Measurements from ENCODE around the gene ATG13.

Gene ATG13

DNA sequence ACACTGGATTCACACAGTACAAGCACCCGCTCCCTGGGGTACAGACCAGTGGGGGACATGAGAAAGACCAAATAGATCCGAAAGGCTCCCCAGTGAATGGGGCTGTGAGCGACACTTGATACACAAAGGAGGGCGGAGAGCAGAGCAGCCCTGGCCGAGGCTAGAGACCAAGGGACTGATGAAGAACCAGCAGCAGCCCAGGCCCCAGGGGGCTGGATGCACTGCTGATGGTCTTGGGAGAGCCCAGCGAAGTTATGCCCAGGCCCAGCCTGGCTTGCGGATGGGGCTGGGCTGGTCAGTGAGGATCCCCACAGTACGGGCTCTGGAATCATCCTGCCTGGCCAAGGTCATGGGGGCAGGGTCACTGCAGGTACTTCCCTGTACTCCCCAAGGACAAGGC lies 59.8 kb downstream of the ATG13 start:
- no peak for DNase-seq

DNA sequence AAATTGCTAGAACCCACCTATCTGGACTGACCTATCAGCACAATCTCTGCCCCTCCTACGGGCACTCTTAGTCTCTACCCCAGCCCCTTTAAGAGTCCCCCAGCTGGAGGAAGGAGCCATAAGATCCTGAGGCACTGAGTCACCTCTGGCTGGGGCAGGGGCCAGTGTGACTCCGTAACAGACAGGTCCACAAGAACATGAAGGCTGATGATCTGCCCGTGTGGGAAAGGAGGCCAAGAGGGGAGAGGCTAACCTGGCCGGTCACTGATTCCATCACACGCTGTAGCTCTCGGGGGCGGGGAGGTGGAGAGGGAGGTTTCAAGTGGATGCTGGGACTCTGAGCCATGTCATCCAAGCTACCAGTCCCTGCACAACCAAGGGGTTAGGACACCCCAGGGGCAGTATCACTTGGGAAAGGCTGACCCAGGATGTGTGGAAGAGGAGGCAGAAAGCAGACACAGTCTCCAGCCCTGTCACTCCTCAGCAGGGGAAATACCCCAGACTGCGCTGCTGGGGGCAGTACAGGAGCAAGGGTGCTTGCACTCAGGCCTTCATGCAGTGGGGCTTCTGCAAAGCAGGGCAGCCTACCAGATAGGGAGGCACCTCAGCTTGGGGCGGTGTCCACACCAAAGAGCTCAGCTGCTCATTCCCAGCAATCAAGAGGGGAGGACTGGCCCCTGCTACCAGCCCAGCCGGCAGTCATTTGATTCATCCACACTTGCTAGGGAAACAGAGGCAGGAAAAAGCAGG lies 60.8 kb downstream of the ATG13 start:
- DNase-seq = no peak

DNA sequence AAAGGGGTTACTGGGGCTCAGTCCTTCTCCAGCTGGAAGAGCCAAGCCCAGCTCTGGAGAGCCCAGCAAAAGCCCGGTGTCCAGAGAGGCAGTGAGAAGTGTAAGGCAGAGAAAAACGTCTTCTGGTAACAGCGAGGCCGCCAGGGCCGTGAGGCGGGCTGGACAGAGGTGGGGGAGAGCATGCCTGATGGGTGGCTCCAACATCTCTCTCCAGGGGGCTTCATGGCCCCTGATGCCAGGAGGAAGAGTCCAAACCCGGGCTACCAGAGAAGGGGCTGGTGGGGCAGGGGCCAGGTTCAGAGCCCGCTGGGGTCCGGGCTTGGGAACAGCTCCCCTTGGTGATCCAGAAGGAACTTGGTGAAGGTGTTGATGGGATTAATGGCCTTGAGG lies 61.4 kb downstream of the ATG13 start:
- DNase-seq = no peak

DNA sequence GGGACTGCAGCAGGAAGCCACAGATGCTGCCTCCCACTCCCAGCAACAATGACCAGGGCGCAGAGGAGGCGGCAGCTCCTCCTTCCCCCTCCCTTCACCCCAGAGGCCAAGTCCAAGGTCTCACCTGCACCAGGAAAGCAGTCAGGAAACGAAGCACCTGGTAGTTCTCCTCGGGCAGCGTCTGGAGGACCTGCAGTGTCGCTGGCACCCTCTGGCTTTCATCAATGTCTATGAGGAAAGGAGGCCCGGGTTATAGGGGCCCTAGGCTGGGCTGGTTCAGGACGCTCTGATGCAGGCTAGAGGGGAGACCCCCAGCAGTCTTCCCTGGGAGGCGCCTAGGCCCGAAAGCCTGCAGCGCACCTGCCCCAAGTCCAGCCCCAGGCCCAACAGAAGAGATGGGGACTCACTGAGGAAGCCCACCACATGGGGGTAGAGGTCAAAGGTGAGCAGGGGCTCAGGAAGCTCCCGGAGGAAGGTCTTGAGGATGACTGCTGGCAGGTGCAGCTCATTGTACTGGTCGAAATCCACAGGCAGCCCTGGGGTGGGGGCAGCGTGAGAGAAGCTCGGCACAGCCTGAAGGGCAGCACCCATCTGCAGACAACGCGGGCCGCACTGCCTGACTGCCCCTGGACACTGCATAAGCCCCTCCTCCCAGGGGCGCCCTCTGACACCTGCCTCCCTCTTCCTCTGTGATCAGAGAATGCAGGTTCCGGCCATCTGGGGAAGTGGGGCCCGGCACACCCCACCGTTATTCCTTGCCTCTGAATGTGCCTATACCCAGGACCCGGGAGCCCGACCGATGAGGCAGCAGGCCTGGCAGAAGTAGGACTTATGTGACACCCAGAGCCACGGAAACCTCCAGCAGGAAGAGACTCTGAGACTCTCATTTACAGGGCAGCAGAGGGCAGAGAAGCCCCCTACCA lies 62.1 kb downstream of the ATG13 start:
- no peak for DNase-seq

DNA sequence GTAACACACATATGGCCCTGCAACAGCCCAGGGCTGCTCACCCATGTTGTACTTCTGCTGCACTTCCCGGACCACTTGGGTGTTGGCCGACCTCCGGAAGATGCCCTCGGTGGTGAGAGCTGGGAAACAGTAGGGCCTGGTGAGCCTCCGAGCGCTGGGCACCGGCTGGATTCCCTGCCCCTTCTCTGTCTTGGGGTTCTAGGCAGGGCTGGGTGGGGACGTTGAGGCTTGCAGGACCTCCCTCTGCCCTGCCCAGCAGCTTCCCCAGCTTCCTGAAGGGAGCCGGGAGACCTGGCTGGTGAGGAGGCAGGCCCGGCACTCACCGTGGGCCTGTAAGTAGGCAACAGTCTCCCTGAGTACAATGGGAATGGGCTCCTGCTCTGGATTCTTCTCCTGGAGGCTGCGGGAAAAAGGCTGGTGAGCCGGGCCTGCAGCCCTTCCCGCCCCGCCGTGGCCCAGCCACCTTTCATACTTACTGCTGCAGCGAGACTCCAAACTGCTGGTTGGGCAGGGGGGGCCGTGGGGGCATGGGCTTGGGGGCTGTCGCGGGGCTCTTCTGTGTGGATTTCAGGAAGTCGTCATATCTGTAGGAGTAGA lies 62.9 kb downstream of the ATG13 start:
- DNase-seq = no peak

DNA sequence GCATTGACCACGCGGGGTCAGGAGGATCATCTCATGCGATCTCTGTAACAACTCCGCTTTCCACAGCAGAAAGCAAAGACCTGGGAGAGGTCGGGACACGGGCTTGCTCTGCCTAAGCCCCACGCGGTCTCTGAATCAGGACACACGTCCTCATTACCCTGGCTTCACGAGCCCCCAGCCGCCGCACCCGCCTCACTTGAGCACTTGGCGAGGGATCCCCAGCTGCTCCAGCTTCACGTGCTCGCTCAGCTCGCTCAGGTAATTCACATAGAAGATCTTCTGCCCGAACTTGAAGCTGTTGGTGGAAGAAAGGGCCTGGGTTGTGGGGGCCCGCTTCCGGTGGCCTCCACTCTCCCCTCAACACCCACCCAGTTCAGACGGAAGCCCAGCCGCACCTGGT lies 63.5 kb downstream of the ATG13 start:
- no peak for DNase-seq

DNA sequence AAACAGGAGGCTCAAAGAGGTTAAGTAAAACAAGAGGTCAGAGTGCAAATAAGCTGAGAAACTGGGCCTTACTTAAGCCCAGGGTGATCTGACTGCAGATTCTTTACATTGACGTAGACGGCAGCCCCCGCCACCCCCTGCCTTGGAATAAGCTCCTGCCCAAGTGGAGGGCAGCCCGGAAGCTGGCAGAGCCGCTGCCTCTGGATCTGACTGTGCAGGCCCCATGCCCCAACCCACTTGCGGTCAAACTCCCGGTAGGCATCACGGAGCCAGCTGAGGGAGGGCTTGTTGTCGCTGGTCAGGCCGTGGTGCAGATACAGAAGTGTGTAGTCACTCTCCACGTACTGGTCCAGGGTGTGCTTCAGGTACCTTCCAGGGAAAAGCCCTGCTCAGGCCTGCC lies 64.5 kb downstream of the ATG13 start:
- no peak for DNase-seq

DNA sequence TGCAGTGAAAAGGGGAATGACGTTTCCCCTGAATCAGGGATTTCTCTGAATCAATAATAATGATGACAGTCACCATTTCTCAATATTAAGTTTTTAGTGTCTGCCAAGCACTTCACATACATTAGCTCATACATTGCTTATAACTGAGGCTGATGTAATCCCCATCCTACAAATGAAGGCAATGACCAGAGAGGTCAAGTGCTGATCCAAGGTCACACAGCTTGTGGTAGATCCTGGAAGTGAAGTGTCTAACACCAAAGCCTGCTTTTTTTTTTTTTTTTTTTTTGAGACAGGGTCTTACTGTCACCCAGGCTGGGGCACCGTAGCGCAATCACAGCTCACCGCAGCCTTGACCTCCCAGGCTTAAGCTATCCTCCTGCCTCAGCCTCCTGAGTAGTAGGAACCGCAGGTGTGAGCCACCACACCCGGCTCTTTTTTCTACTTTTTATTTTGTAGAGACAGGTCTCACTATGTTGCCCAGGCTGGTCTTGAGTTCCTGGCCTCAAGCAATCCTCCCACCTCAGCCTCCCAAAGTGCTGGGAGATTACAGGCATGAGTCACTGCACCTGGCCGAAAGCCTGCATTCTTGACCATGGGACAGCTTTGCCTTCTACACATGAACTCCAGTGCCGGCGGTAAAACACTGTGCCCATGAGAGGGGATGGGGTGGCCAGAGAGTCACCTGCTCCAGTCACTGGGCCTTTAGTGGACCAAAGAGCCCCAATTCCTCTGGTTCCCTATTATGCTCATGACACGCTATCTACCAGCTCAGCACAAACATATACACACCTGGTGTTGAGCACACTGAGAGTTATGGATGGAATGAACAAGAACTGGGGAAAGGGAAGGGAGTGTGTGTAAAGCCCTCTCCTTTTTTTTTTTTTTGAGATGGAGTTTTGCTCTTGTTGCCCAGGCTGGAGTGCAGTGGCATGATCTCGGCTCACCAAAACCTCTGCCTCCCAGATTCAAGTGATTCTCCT lies 65.7 kb downstream of the ATG13 start:
- no peak for DNase-seq

DNA sequence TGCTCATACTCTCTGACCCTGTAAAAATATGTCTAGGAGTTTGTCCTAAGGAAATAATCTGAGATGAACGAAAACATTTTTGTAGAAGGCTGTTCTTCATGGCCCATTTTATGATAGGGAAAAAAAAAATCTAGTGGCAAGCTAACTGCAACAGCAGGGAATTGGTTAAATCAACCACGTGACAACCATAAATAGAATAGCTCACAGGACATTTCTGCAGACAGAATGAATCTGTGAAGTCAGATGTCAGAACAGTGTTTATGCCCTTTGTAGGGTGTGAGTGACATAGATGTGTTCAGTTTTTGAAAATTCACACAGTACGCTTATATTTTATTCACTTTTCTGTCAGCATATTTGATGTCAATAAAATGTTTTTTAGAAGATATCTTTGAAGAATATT lies 67.0 kb downstream of the ATG13 start:
- DNase-seq = no peak

DNA sequence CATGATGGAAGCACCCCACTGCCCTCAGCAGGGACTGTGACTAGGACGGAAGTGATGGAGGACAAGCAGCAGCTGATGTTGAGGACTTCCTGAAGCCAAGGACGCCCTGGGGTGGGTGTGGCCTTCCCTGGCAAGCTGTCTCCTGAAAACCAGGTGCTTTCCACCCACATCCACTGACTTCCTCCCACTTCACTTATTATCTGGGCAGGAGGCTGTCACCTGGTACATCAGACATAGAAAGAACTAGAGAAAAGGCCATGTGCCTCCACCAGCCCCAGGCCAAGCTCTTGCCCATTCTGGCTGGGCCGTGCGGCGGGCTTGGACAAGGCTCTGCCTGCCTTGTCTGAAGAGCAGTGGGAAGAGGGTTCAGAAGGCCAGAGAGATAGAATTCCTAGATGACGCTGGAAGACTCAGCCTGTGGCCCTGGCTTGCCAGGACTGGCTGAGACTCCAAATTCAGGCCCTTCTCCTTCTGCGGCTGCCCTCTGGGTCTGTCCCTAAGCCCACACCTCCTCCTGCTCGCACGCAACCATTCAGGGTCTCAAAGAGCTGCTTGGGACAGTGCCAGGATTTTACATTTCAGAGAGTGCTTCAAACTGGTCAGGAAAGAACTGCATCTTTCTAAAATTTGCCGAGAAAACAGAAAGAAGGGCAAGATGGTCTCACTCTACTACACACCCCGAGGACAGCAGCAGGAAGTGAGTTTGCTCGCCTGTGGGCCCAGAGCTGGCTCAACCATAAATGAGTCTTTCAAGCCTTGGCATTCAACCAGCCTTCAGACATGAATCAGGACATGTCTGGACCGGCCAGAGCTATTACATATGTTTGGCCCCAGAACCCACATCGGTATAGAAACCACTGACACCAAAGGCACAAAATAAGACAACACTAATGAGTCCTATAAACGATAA lies 69.8 kb downstream of the ATG13 start:
- no peak for DNase-seq

DNA sequence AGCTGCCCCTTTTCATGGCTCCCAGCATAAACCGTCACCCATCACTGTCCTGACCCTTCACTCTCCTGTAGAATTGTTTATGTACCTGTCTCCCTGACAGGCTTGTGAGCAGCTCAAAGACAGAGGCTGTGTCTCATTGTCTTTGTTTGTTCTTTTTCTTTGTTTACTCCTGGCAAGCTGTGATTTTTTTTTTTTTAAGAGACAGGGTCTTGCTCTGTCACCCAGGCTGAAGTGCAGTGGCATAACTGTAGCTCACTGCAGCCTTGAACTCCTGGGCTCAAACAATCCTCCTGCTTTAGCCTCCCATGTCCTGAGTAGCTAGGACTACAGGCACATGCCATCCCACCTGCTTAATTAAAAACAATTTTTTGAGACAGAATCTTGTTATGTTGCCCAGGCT lies 73.3 kb downstream of the ATG13 start:
- DNase-seq = no peak

DNA sequence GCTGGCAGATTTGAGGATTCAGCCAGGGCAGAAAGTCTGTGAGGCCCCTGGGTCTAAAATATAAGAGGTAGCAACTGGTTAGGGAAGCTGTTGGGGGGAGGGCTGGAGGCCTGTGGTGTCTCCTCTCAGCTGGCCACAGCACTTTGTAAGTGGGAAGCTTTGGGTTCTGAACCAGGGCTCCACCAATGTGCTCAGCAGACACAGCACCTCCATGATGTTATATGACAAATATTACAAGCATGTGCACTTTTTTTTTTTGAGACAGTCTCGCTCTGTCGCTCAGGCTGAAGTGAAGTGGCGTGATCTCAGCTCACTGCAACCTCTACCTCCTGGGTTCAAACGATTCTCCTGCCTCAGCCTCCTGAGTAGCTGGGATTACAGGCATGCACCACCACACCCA lies 75.1 kb downstream of the ATG13 start:
- DNase-seq = no peak

DNA sequence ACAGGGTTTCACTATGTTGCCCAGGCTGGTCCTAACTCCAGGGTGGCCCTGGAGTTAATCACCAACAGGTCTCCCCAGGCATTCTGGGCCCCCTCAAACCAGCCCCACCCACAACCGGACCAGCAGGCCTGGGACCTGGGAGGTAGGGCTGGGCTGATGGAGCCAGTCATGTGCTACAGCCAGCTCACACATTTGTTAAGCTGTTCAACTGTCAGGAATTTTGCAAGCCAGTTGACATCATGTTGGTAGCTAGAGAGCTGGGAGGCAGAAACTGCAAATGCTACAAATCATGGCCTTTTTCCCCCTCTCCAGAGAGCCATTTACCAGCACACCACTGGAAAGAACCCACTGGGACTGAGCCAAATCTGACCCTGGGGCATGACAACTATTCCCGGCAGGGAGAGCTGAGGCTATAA lies 76.3 kb downstream of the ATG13 start:
- no peak for DNase-seq

DNA sequence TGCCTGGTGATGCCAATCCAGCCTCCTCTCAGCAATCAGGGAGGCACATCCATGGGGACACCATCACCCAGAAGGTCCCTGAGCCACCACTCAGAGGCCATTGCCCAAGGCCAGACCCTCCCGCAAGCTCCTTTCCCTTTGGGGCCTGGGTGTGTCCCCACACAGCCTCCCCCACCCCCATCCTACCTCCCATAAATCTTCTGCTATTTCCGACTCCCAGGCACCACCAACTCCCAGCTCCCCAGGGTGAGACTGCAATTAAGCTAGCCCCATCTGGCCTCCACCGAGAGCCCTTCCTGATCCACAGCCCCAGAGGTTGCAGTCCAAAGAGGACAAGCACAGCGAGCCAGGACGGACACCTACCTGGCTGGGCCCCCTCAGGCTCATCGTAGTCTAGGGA lies 76.7 kb downstream of the ATG13 start:
- DNase-seq = no peak

DNA sequence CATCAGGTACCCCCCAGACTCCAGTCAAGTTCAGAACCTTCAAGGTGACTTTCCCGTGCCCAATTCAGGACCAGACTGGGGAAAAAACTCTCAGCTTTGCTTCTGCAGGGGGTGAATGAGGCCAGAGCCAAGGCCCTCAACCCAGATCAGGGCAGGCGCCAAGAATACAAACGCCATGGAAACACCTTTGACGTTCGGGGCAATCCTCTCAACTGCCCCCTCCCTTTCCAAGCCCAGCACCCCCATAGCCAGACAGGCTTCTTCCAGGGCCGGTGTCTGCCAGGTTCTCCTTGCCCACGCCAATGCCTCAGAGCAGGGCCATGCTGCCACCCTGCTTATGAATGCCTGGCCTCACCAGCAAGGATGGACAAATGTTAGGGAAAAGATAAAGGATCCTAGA lies 77.3 kb downstream of the ATG13 start:
- no peak for DNase-seq

DNA sequence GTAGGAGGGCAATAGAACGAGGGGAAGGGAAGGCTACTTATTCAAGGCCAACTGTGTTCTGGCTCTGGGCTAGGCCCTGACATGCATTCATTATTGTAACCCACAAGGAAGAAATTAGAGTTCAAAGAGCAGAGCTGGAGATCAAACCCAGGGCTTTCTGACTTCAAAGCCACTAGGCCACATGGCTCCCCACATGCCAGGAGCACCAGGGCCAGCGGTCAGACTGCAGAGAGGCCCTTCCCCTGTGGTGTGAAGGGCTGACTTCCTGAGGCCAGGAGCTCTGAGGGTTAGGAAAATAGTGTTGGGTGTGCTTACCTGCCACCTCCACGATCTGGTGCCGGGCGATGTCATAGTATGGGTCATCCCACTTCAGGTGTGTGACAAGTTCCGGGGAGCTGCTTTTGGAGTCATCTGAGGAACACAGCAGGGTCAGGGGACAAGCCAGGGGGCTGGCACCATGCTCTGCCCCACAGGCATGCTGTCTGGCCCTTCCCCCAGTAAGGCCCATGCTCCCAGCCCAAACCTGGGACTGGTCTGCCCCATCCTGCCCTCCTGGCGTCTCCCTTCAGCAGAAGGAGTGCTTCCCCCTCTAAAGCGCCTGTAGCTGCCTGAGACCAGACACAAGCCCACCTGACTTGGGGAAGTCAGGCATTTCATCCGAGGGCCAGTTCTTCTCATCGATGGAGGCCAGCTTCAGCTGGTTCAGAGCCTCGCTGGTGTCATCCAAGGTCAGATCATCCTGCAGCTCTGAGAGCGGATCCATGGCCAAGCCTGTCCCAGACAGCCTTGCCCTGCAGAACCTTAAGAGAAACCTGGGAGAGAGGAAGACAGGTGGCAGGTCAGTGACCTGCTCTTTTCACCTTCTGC lies 78.2 kb downstream of the ATG13 start:
- DNase-seq = no peak

DNA sequence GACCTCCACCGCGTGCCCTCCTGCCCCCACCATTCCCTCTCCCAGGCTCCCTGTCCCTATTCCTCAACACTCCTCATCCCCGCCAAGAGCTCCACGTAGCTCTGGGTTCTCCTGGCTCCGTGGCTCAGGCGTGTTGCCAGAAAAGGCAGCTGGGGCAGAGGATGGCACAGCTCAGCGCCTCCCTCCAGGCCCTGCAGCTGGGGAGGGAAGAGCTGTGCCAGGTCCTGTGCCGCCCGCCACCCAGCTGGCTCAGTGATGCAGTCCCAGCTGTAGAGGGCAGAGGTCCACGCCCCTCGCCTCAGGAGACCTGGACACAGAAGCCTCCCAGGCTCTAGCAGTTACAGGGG lies 78.8 kb downstream of the ATG13 start:
- DNase-seq = no peak

DNA sequence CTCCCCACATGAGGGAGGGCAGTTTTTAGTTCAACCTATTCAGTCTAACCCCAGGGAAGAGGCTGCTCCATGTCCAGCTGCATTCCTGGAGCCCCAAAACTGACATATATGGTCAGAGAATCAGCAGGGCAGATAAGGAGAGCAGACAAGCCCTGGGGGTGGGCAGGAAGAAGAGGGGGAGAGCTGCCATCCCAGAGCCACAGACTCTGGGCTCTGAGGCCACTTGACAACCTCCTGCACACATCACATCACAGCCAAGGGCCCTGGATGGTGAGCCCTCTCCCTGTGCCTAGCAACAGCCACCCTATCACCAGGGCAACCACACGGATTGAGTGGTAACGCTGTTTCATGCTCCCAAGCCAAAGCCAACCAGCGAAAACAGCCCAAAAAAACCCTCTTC lies 80.0 kb downstream of the ATG13 start:
- no peak for DNase-seq

DNA sequence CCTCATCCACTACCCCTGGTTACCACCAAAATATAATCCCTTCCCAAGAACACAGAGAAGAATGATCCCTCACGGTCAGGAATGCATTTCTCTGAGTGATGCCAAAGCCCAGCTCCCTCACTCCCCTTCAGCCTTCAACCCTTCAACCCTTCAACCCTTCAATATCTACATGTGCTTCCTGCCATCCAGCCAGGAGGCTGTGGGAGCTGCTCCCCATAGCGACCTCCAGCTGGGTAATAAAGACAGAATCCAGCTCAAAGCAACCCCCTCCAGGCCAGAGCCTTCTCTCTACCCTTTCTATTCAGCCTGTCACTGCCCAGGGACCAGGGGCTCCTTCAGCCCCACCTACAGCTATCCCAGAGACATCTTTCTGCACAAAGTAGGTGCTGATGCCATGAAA lies 80.4 kb downstream of the ATG13 start:
- DNase-seq = no peak

DNA sequence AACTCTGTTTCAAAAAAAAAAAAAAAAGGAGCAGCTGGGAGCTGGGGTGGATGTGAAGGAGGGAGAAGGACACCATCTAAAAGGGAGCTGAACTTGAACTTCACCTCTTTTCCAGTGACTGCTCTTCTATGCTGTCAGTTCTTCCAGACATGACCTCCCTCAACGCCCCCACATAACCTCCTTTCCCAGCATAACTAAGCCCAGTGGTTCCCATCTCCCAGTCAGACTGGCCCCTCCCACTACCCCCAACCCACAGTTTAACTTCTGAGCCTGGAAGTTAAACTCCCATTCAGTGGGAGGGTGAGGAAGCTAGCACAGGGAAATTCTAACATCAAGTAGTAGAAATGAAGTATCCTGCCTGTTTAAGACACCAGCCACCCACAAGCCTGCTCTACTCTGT lies 81.2 kb downstream of the ATG13 start:
- no peak for DNase-seq
